ENCODE data around the gene ZFX. TPM values are rescaled to one million over a fixed set of nuclear protein-coding genes. Genes with fewer than 3 reads are reported as not detected.
A peak's percentile ranks its signal among the peaks of the same experiment; 100 is the strongest.

ZFX gene
- total RNA-seq, 4 donors from 2014 or later, result 63.7 to 105 (median 68.2) TPM

DNA sequence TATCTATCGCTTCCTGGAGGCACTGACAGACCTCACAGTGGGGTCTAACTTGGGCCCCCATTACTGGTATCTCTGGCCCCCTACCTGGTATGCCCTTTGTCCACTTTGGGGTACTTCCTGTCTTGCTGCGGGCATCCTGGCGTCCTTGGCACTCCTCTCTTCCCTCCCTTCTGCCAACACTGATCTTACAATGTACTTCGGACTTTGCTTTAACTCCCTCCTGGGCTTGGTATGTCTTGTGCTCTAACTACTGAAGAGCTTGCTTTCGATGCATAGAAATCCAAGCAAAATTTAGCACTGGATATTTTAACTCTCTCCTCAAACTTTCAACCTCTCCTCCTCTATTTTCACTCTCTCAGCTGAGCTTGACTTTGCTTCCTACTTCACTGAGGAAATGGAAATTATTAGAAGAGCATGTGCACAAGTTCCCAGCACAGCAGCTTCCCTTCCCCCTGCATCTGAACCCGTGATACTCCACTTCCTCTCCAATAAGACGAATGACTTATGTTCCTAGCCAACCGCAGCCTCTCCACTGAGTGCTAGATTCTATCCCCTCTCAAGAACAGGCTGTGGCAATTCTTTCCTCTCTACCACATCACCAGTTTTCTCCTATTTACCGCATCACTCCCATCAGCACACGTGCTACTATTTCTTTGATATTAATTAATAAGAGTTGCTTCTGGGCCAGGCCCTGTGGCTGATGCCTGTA, 111.5 kb downstream of the ZFX start:
- TF ChIP-seq, protein P1, sequence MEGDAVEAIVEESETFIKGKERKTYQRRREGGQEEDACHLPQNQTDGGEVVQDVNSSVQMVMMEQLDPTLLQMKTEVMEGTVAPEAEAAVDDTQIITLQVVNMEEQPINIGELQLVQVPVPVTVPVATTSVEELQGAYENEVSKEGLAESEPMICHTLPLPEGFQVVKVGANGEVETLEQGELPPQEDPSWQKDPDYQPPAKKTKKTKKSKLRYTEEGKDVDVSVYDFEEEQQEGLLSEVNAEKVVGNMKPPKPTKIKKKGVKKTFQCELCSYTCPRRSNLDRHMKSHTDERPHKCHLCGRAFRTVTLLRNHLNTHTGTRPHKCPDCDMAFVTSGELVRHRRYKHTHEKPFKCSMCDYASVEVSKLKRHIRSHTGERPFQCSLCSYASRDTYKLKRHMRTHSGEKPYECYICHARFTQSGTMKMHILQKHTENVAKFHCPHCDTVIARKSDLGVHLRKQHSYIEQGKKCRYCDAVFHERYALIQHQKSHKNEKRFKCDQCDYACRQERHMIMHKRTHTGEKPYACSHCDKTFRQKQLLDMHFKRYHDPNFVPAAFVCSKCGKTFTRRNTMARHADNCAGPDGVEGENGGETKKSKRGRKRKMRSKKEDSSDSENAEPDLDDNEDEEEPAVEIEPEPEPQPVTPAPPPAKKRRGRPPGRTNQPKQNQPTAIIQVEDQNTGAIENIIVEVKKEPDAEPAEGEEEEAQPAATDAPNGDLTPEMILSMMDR (IDR thresholded peaks at IDR 0.05), result no peak
- TF ChIP-seq POLR2A (IDR thresholded peaks at IDR 0.05), result no peak
- intact Hi-C loops (cut with DNase I), result no loop called here
- 67 to 74% methylated on average over 10 of the region's 10 CpGs for WGBS, 2 donors
- Histone ChIP-seq H3K27ac (no peak overlapping the region), H3K9me3 (no peaks in the 10 kb centered on the region), H3K4me3 (replicated peaks in 1 of 3) (no peak overlapping the region), H3K36me3 (no peaks in the 10 kb centered on the region), H3K27me3 (peaks cover 4% of the 10 kb centered on the region), H3K4me1 (no peaks in the 10 kb centered on the region)
- peak in 1 of 2 donors; percentile 5 for DNase-seq

DNA sequence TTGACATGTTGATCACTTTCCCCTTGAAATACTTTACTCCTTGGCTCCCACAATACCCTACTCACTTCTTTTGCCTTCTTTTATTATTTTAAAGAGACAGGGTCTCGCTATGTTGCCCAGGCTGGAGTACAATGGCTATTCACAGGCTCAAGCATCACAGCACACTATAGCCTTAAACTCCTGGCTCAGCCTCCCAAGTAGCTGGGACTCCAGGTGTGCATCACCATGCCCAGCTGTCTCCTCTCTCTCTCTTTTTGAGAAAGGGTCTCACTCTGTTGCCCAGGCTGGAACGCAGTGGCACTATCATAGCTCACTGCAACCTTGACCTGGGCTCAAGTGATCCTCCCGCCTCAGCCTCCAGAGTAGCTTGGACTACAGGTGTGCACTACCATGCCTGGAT, 112.8 kb downstream of the ZFX start:
- TF ChIP-seq, protein P1 (IDR thresholded peaks at IDR 0.05), result no peak
- TF ChIP-seq POLR2A (IDR thresholded peaks at IDR 0.05), result no peak
- Histone ChIP-seq H3K27ac (no peak overlapping the region), H3K27me3 (peaks cover 2% of the 10 kb centered on the region), H3K4me1 (no peaks in the 10 kb centered on the region), H3K36me3 (no peaks in the 10 kb centered on the region), H3K4me3 (replicated peaks in 1 of 3) (no peak overlapping the region), H3K9me3 (no peaks in the 10 kb centered on the region)
- 93 to 99% methylated on average over 3 of the region's 3 CpGs for WGBS, 2 donors
- intact Hi-C loops (cut with DNase I), result no loop called here
- DNase-seq, result no peak

DNA sequence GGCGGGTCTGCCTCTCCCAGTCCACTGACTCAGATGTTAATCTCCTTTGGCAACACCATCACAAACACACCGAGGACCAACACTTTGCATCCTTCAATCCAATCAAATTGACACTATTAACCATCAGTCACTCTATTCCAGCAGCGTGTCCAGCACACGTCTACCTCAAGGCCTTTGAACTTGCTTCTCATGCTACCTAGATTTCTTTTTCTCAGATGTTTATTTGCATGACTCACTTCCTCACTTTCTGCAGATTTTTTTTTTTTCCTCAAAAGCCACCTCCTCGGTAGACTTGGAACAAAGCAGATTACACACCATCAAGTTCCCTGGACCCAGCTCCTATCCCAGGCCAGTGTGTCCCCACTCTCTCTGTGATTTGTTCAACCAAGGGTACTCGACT, 114.9 kb downstream of the ZFX start:
- H3K36me3 ChIP-seq, result no peaks in the 10 kb centered on the region
- WGBS, 2 donors, result 82 to 84% methylated on average over 6 of the region's 6 CpGs
- H3K27me3 ChIP-seq, result no peaks in the 10 kb centered on the region
- H3K27ac ChIP-seq, result no peak overlapping the region
- TF ChIP-seq, protein P1 (IDR thresholded peaks at IDR 0.05), result no peak
- TF ChIP-seq POLR2A (IDR thresholded peaks at IDR 0.05), result no peak
- H3K9me3 ChIP-seq, result no peaks in the 10 kb centered on the region
- no peaks in the 10 kb centered on the region for H3K4me1 ChIP-seq
- no peak for DNase-seq
- H3K4me3 ChIP-seq (replicated peaks in 1 of 3), result no peak overlapping the region
- intact Hi-C loops (cut with DNase I), result no loop called here

Small RNA genes within 50 kb of the gene (small RNA-seq; reads per million reads assigned to genes)
- not detected for gene RF00263

Other genes with a start within 250 kb of the ZFX start
- gene APOO, start 241.8 kb upstream of the ZFX start, total RNA-seq, result 10 to 100 TPM; 12.6 to 34.8 (median 22.5) TPM
- under 1 TPM in 1 of 4 donors, not detected in 3; 0.40 TPM for gene CXorf58, start 241.7 kb upstream of the ZFX start, total RNA-seq
- 10 to 100 TPM; 12.4 to 19.4 (median 13.7) TPM for gene KLHL15, start 122.5 kb upstream of the ZFX start, total RNA-seq
- gene EIF2S3, start 94.8 kb upstream of the ZFX start, total RNA-seq, result 100 to 1,000 TPM; 115 to 176 (median 138) TPM
- not detected for gene SUPT20HL2, start 164.3 kb downstream of the ZFX start, total RNA-seq
- not detected for gene SUPT20HL1, start 210.9 kb downstream of the ZFX start, total RNA-seq

All from thyroid gland (tissue), 4 donors.